ENCODE measurements around the gene CCDC88C.

- no peak for TF ChIP-seq CTCF (IDR thresholded peaks at IDR 0.05; ENCODE audit: low read length)
- no peak for TF ChIP-seq EZH2 (IDR thresholded peaks at IDR 0.05; ENCODE audit: borderline replicate concordance, low read length)
These were observed 179.0 kb downstream of the CCDC88C start for GRCh38 chr14:91238661-91239060.
